Tibial nerve (tissue), 3 donors: ENCODE data around the gene RPL19.

Experiments
- CTCF ChIP-seq, 5 experiments: fragments of 200-600 bp in 3 of 5; fragments of 450-650 bp in 2 of 5; sonication (generic) in 3 of 5; IDR thresholded peaks; one replicate each; pipeline ENCODE4 v1.5.1; 2016 to 2019; ENCODE audit warnings: antibody characterized with exemption in 5 of 5, mild to moderate bottlenecking in 3 of 5, moderate library complexity in 2 of 5
- POLR2A ChIP-seq, 2 donors: fragments of 450-650 bp; IDR thresholded peaks; one replicate each; pipeline ENCODE4 v1.6.1; 2017; ENCODE audit warnings: antibody characterized with exemption in 2 of 2, mild to moderate bottlenecking in 2 of 2, moderate library complexity in 2 of 2

GRCh38 chr17:39183045-39183444 is 17.0 kb upstream of the RPL19 start:
- no peak for TF ChIP-seq POLR2A (IDR thresholded peaks at IDR 0.05)
- no peak for TF ChIP-seq CTCF (IDR thresholded peaks at IDR 0.05)
